Aorta (tissue), 5 donors: Measurements from ENCODE around the gene NKX2-4. TPM values are rescaled to one million over a fixed set of nuclear protein-coding genes. Genes with fewer than 3 reads are reported as not detected.
A peak's percentile ranks its signal among the peaks of the same experiment; 100 is the strongest.
"Not testable (repeated sequence)": the region's sequence is repeated elsewhere in the genome, so short reads cannot be mapped to it uniquely, and the experiment has no call there.

ENCODE experiments used
- ATAC-seq: fragments of 200-7000 bp; cut with Tn5 transposase; one replicate; pipeline ENCODE4 v1.9.1; 2022; ENCODE audit warnings: moderate library complexity; ENCODE audit not compliant: low FRiP score
- DNase-seq, 2 donors: peaks; one replicate each; pipeline ENCODE4 v3.0.0-alpha.2; 2020
- H3K27ac ChIP-seq, 2 donors: one replicate each; pipeline ENCODE4 v1.5.1; 2013; ENCODE audit warnings: low read length in 2 of 2, mild to moderate bottlenecking in 2 of 2, moderate library complexity in 2 of 2, control low read depth in 1 of 2, inconsistent platforms in 1 of 2, low read depth in 1 of 2
- H3K27me3 ChIP-seq, 2 donors: one replicate each; pipeline ENCODE4 v1.6.1; 2013; ENCODE audit warnings: control low read depth in 1 of 2, low read length in 1 of 2, mild to moderate bottlenecking in 1 of 2, moderate library complexity in 1 of 2; ENCODE audit not compliant: insufficient read depth in 2 of 2, control insufficient read depth in 1 of 2
- H3K36me3 ChIP-seq, 2 donors: one replicate each; pipeline ENCODE4 v1.6.1; 2013; ENCODE audit warnings: control low read depth in 1 of 2, low read length in 1 of 2, mild to moderate bottlenecking in 1 of 2; ENCODE audit not compliant: insufficient read depth in 2 of 2, control insufficient read depth in 1 of 2
- H3K4me1 ChIP-seq, 2 donors: one replicate each; pipeline ENCODE4 v1.6.1; 2013; ENCODE audit warnings: low read length in 2 of 2, control low read depth in 1 of 2, mild to moderate bottlenecking in 1 of 2, moderate library complexity in 1 of 2; ENCODE audit not compliant: insufficient read depth in 2 of 2, control insufficient read depth in 1 of 2
- H3K4me3 ChIP-seq, 2 donors: one replicate each; pipeline ENCODE4 v1.5.1; 2013; ENCODE audit warnings: low read length in 2 of 2, control low read depth in 1 of 2, mild to moderate bottlenecking in 1 of 2
- H3K9me3 ChIP-seq: one replicate; pipeline ENCODE4 v1.6.1; 2013; ENCODE audit warnings: mild to moderate bottlenecking, low read length; ENCODE audit not compliant: control insufficient read depth
- WGBS, 2 donors: extraction: QIAGEN DNeasy Blood & Tissue Kit; methylation state at CpG; one replicate each; pipeline ENCODE4 v1.1.7; 2013; 5-methylcytosine and 5-hydroxymethylcytosine counted together
- intact Hi-C, 2 donors: fragments of 100-400 bp; cut with DNase I; formaldehyde crosslinking; loops; one replicate each; pipeline versions ENCODE4 v1.14.2 to v1.15.0; 2022
- polyA plus RNA-seq, 2 donors: library from polyadenylated mRNA; stranded (reverse); fragments of 200-250 nt; gene quantifications; one replicate each; pipeline ENCODE4 v1.2.3, GENCODE V29; 2013
- total RNA-seq, 2 donors: library from RNA; stranded (reverse); fragmentation: NEBNext Ultra II Directional; extraction: Animal tissue kit (Norgen Biotek cat#: 25700); gene quantifications; one replicate each; pipeline ENCODE4 v1.2.1, GENCODE V29; 2021
- donor health status: healthy with polysubstance abuse.
- donor health status: Bipolar disorder and iron deficiency.
- donor health status: DM: no; HTN: no; CAD: no.
- donor health status: DM: no; HTN: no; CAD: no.
- donor health status: DM: yes; HTN: yes; CAD: no.

Gene NKX2-4
- total and polyA plus RNA-seq, 4 donors: not detected

DNA sequence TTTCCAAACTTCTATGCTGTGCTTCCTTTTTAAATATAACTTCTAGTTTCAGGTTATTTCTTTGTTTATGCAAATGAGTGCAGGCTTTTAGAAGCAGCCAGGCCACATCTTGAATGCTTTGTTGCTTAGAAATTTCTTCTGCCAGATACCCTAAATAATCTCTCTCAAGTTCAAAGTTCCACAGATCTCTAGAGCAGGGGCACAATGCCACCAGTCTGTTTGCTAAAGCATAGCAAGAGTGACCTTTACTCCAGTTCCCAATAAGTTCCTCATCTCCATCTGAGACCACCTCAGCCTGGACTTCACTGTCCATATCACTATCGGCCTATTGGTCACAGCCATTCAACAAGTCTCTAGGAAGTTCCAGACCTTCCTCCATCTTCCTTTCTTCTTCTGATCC lies 26.4 kb upstream of the NKX2-4 start:
- H3K27ac ChIP-seq, DNase-seq, H3K27me3 ChIP-seq, ATAC-seq, H3K36me3 ChIP-seq, H3K4me1 ChIP-seq, H3K9me3 ChIP-seq, intact Hi-C loops, H3K4me3 ChIP-seq: not testable (repeated sequence)
- 89 to 91% methylated on average over 1 of the region's 1 CpG for WGBS, 2 donors

GRCh38 chr20:21421601-21422236 lies 24.4 kb upstream of the NKX2-4 start:
- Histone ChIP-seq H3K4me3 (no peak overlapping the region), H3K27me3 (no peaks in the 10 kb centered on the region), H3K27ac (no peak overlapping the region), H3K4me1 (no peaks in the 10 kb centered on the region), H3K9me3 (peaks cover 9% of the 10 kb centered on the region), H3K36me3 (no peaks in the 10 kb centered on the region)
- DNase-seq (no peak), ATAC-seq (no peak)
- intact Hi-C loops: no loop called here
- WGBS, 2 donors: 87 to 89% methylated on average over 4 of the region's 4 CpGs

DNA sequence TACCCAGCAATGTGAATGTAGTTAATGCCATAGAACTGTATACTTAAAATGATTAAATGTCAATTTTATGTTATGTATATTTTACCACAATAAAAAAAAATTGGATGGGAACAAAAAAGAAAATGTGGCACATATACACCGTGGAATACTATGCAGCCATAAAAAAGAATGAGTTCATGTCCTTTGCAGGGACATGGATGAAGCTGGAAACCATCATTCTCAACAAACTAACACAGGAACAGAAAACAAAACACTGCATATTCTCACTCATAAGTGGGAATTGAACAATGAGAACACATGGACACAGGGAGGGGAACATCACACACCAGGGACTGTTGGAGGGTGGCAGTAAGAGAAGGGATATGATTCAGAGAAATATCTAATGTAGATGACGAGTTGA lies 21.8 kb upstream of the NKX2-4 start:
- H3K27ac ChIP-seq, H3K27me3 ChIP-seq, intact Hi-C loops, DNase-seq, H3K4me1 ChIP-seq, H3K4me3 ChIP-seq, H3K36me3 ChIP-seq, H3K9me3 ChIP-seq, ATAC-seq: not testable (repeated sequence)
- 50 to 61% methylated on average over 2 of the region's 2 CpGs for WGBS, 2 donors

GRCh38 chr20:21413996-21414395 lies 16.7 kb upstream of the NKX2-4 start:
- H3K4me3 ChIP-seq, H3K4me1 ChIP-seq, H3K27me3 ChIP-seq, H3K27ac ChIP-seq, H3K9me3 ChIP-seq, intact Hi-C loops, DNase-seq, H3K36me3 ChIP-seq, ATAC-seq: not testable (repeated sequence)
- 49 to 50% methylated on average over 3 of the region's 3 CpGs for WGBS, 2 donors

DNA sequence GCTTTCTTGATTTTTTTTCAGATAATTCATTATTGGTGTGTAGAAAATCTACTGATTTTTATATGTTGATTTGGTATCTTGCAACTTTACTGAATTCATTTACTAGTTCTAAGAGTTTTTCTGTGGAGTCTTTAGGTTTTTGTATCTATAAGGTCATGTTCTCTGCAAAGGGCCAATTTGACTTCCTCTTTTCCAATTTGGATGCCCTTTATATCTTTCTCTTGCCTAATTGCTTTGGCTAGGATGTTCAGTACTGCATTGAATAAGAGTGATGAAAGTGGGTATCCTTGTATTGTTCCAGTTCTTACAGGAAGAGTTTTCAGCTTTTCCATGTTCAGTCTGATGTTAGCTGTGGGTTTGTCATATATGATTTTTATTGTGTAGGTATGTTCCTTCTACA lies 14.4 kb upstream of the NKX2-4 start:
- Histone ChIP-seq H3K9me3 (no peaks in the 10 kb centered on the region), H3K36me3 (no peaks in the 10 kb centered on the region), H3K27ac (no peak overlapping the region), H3K4me3 (no peak overlapping the region), H3K4me1 (no peaks in the 10 kb centered on the region), H3K27me3 (no peaks in the 10 kb centered on the region)
- intact Hi-C loops: no loop called here
- ATAC-seq (no peak), DNase-seq (no peak)

- 31 to 35% methylated on average over 5 of the region's 5 CpGs for WGBS, 2 donors
- no peak for DNase-seq
- Histone ChIP-seq H3K4me1 (no peaks in the 10 kb centered on the region), H3K9me3 (peaks cover 2% of the 10 kb centered on the region), H3K27ac (no peak overlapping the region), H3K4me3 (no peak overlapping the region), H3K27me3 (no peaks in the 10 kb centered on the region), H3K36me3 (no peaks in the 10 kb centered on the region)
- intact Hi-C loops: loop anchor here (5.0 to 10.0 kb wide), 2 partner anchors 97 to 294 kb away; partner anchors contain the start of genes LINC00237 (in 1 of the 2) and XRN2 (in 1 of the 2)
- ATAC-seq: no peak
Measured at GRCh38 chr20:21399005-21399475, 1.7 kb upstream of the NKX2-4 start.

- Histone ChIP-seq H3K27ac (no peak overlapping the region), H3K9me3 (peaks cover 2% of the 10 kb centered on the region), H3K4me1 (no peaks in the 10 kb centered on the region), H3K36me3 (no peaks in the 10 kb centered on the region), H3K27me3 (no peaks in the 10 kb centered on the region), H3K4me3 (peak overlapping the region in 1 of 2 donors; percentile 16)
- WGBS, 2 donors: 29 to 35% methylated on average over 10 of the region's 10 CpGs
- intact Hi-C loops: loop anchor here (5.0 to 10.0 kb wide), 2 partner anchors 96 to 294 kb away; partner anchors contain the start of genes LINC00237 (in 1 of the 2) and XRN2 (in 1 of the 2)
- DNase-seq: no peak
- no peak for ATAC-seq
Measured at GRCh38 chr20:21398109-21399004, 1.0 kb upstream of the NKX2-4 start.

- Histone ChIP-seq H3K36me3 (no peaks in the 10 kb centered on the region), H3K4me1 (no peaks in the 10 kb centered on the region), H3K27ac (no peak overlapping the region), H3K9me3 (peaks cover 2% of the 10 kb centered on the region), H3K27me3 (no peaks in the 10 kb centered on the region), H3K4me3 (peak overlapping the region; percentile 15 to 16)
- DNase-seq: no peak
- ATAC-seq: no peak
- intact Hi-C loops: loop anchor here (5.0 to 10.0 kb wide), 2 partner anchors 94 to 292 kb away; partner anchors contain the start of genes LINC00237 (in 1 of the 2) and XRN2 (in 1 of the 2)
- 3% methylated on average over 75 to 116 of the region's 116 CpGs for WGBS, 2 donors
Measured at GRCh38 chr20:21396599-21397340, 556 bp downstream of the NKX2-4 start.
